Activated T-cell treated with anti-CD3 and anti-CD28 coated beads, Interleukin-2, amount 50 U/mL, for 72 hours (primary cell): ENCODE measurements around the gene NF1. TPM values are rescaled to one million over a fixed set of nuclear protein-coding genes. Genes with fewer than 3 reads are reported as not detected.
"Not testable (repeated sequence)": the region's sequence is repeated elsewhere in the genome, so short reads cannot be mapped to it uniquely, and the experiment has no call there.

Experiments
- ATAC-seq, 2 donors: fragments of 150-1000 bp; cut with Tn5 transposase; replicated peaks in 1 of 2; 2 replicates each; pipeline ENCODE4 v1.10.0; 2021; ENCODE audit warnings: moderate library complexity in 2 of 2, mild to moderate bottlenecking in 1 of 2
- DNase-seq, 2 donors: peaks; one replicate each; pipeline ENCODE4 v3.0.0; 2021 to 2022; ENCODE audit warnings: mixed read lengths in 1 of 2
- H3K27ac Mint-ChIP-seq: one replicate; pipeline ENCODE4 v1.8.0; 2022; ENCODE audit warnings: mild to moderate bottlenecking, moderate library complexity, mixed read lengths
- H3K27me3 Mint-ChIP-seq: one replicate; pipeline ENCODE4 v1.8.0; 2022; ENCODE audit warnings: low read depth, mixed read lengths
- H3K36me3 Mint-ChIP-seq, 2 donors: one replicate each; pipeline ENCODE4 v1.8.0; 2022; ENCODE audit warnings: mixed read lengths in 2 of 2, mild to moderate bottlenecking in 1 of 2; ENCODE audit not compliant: insufficient read depth in 2 of 2
- H3K4me1 Mint-ChIP-seq: one replicate; pipeline ENCODE4 v1.8.0; 2022; ENCODE audit warnings: low read depth, mixed read lengths
- H3K4me3 Mint-ChIP-seq, 2 donors: one replicate each; pipeline ENCODE4 v1.8.0; 2022; ENCODE audit warnings: mild to moderate bottlenecking in 2 of 2, mixed read lengths in 2 of 2, moderate library complexity in 2 of 2
- H3K9me3 Mint-ChIP-seq, 2 donors: one replicate each; pipeline ENCODE4 v1.8.0; 2022; ENCODE audit warnings: mixed read lengths in 2 of 2
- total RNA-seq, 2 donors: library from RNA; stranded (reverse); gene quantifications; one replicate each; pipeline ENCODE4 v1.2.3, GENCODE V29; 2022

NF1 gene
- total RNA-seq, 2 donors from 2014 or later: 26.4 to 26.9 TPM

- Mint-ChIP-seq H3K27me3 (no peaks in the 10 kb centered on the region), H3K36me3 (peaks cover 6 to 8% of the 10 kb centered on the region in 2 donors), H3K4me3 (no peak overlapping the region), H3K27ac (peak overlapping the region; percentile 34), H3K4me1 (no peaks in the 10 kb centered on the region), H3K9me3 (no peaks in the 10 kb centered on the region)
- no peak for DNase-seq
- no peak for ATAC-seq
Measured at GRCh38 chr17:31241116-31241515, 146.3 kb downstream of the NF1 start.

DNA sequence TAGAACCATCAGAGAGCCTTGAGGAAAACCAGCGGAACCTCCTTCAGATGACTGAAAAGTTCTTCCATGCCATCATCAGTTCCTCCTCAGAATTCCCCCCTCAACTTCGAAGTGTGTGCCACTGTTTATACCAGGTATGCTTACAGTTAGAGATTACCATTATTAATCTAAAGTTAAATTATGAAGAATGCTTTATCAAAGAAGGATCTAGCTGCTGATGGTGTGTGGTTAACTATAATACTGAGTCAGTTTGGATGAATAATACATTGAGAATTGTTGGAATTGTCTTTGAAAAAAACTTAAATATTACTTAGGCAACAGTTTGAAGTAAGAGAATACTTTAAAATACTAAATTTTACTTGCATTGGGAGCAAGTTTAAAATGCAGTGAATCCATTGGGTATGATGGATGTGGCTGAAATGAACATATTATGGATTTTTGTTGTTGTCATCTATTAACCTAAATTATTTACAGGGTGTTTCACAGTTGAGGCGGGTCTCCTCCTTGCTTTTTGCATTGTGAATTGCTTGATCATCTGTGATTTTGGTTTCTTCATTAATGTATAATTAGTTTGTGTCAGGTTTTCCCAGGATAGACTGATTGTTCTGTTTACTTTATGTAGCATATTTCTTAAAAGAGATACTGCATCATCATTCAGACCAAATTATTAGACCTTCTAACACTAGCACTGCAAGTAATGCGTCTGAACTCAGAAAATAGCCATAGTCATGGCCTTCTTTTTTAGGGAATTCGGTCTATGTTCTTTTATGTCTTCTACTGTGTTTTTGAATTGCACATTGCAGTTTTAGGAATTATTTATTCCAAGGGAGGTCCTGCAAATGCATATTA lies 154.4 kb downstream of the NF1 start:
- DNase-seq: no peak
- Mint-ChIP-seq H3K27ac (no peak overlapping the region), H3K27me3 (no peaks in the 10 kb centered on the region), H3K9me3 (no peaks in the 10 kb centered on the region), H3K4me1 (no peaks in the 10 kb centered on the region), H3K36me3 (peaks cover 0 to 1% of the 10 kb centered on the region in 2 donors), H3K4me3 (no peak overlapping the region)
- no peak for ATAC-seq

DNA sequence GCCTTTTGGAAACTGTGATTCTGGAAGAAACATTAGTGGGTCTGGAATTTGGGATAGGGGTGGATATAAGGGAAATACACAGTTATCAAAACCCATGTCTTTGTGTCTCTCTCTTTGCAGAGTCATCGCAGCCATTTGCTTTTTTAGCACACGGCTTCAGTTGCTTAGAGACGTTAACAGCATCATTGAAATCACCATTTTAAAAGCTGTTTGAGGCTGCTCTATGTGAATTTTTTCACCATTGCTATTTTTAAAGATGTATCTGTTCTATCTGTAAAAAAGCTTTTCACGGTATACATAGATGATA lies 155.0 kb downstream of the NF1 start:
- Mint-ChIP-seq H3K9me3 (no peaks in the 10 kb centered on the region), H3K36me3 (peaks cover 0 to 1% of the 10 kb centered on the region in 2 donors), H3K27me3 (no peaks in the 10 kb centered on the region), H3K27ac (no peak overlapping the region), H3K4me1 (no peaks in the 10 kb centered on the region), H3K4me3 (no peak overlapping the region)
- DNase-seq (no peak), ATAC-seq (no peak)

GRCh38 chr17:31250229-31250628 lies 155.5 kb downstream of the NF1 start:
- H3K4me3 Mint-ChIP-seq: no peak overlapping the region
- no peak for DNase-seq
- H3K36me3 Mint-ChIP-seq: peaks cover 0 to 1% of the 10 kb centered on the region in 2 donors
- no peaks in the 10 kb centered on the region for H3K9me3 Mint-ChIP-seq
- ATAC-seq: no peak
- no peaks in the 10 kb centered on the region for H3K27me3 Mint-ChIP-seq
- H3K4me1 Mint-ChIP-seq: no peaks in the 10 kb centered on the region
- H3K27ac Mint-ChIP-seq: peak overlapping the region; percentile 69

DNA sequence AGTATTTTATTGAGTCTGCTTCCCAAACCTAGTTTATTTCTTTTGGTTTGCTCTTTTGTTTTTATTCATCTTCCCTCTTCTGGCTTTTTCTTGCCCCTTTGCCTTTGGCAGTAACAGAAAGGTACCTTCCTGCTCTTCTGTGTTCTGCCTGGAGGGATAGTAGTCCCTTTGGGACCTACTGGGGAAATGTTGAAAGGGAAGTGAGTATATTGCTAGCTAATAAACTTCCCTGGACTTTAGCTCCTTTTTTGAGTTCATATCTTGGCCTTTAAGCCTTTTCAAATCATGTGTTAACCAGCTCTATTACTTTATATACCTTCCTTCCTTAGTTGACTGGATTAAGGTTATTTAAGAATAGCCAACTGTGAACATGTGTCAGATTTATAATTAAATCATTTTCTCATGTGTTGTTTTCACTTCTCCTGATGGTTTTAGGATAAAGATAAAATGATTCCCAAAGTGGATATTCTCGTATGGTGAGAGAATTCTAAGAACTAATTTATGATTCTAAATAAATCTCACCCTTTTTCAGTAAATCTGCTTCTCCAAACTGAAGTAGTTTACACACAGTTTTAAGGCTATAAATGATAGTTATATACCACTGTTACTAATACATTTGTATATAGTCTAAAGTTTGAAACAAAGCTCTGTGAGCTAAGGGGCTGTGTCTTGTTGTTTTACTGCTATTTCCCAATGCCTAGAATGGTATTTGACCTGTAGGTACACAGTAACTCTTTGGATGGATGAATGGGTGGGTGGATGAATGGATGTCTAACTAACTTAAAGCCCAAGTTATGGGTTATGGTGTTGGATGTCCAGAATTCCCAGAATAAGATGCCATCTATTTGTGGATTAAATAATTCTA lies 156.6 kb downstream of the NF1 start:
- Mint-ChIP-seq H3K27ac (no peak overlapping the region), H3K9me3 (no peaks in the 10 kb centered on the region), H3K4me1 (no peaks in the 10 kb centered on the region), H3K4me3 (no peak overlapping the region), H3K36me3 (peaks cover 0 to 1% of the 10 kb centered on the region in 2 donors), H3K27me3 (no peaks in the 10 kb centered on the region)
- ATAC-seq (no peak), DNase-seq (no peak)

GRCh38 chr17:31251970-31252328 lies 157.2 kb downstream of the NF1 start:
- Mint-ChIP-seq H3K9me3 (no peaks in the 10 kb centered on the region), H3K4me1 (no peaks in the 10 kb centered on the region), H3K4me3 (no peak overlapping the region), H3K27ac (no peak overlapping the region), H3K36me3 (peaks cover 0 to 1% of the 10 kb centered on the region in 2 donors), H3K27me3 (no peaks in the 10 kb centered on the region)
- no peak for ATAC-seq
- DNase-seq: no peak

GRCh38 chr17:31252741-31253140 lies 158.0 kb downstream of the NF1 start:
- ATAC-seq (no peak), DNase-seq (no peak)
- no peak overlapping the region for H3K4me3 Mint-ChIP-seq
- H3K27me3 Mint-ChIP-seq: no peaks in the 10 kb centered on the region
- no peak overlapping the region for H3K27ac Mint-ChIP-seq
- no peaks in the 10 kb centered on the region for H3K4me1 Mint-ChIP-seq
- H3K9me3 Mint-ChIP-seq: no peaks in the 10 kb centered on the region
- H3K36me3 Mint-ChIP-seq: peaks cover 0 to 1% of the 10 kb centered on the region in 2 donors

DNA sequence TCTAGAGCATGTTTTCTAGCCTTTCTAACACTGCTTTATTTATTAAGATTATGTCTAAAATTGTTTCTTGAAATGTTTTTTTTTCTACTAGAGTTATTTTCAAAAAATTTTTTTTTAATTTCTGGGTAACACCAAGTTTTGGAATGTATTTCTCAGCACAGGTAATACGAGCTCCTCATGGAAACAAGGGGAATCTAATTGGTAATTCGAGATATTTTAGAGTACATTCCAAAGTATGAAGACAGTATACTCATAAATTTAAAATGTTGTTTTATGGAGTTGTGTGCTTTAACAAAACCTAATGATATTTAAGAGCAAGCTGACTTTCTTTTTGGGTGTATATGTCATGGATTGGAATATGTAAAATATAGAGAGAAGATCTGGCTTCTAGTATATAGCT lies 159.9 kb downstream of the NF1 start:
- no peak overlapping the region for H3K4me3 Mint-ChIP-seq
- no peaks in the 10 kb centered on the region for H3K4me1 Mint-ChIP-seq
- ATAC-seq (no peak), DNase-seq (no peak)
- H3K27me3 Mint-ChIP-seq: no peaks in the 10 kb centered on the region
- H3K36me3 Mint-ChIP-seq: peaks cover 0 to 1% of the 10 kb centered on the region in 2 donors
- no peaks in the 10 kb centered on the region for H3K9me3 Mint-ChIP-seq
- no peak overlapping the region for H3K27ac Mint-ChIP-seq

DNA sequence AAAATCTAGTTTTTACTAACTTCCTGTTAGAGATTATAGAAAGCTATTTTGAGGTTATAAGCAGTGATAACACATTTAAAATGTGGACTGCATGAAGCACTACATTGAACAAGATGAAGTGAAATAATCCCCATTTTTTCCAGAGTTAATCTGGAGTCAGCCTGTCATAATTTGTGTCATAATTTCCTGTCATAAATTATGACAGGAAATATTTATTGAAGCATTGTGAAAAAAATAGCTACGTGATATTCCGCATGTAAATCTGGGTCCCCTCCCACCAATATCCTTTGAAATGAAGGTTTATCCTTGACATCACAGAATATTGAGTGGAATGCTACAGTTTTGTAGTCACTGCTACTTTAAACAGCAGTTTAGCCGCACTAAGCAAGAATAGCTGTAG lies 162.2 kb downstream of the NF1 start:
- no peak for ATAC-seq
- Mint-ChIP-seq H3K4me3 (no peak overlapping the region), H3K36me3 (peaks cover 0 to 1% of the 10 kb centered on the region in 2 donors), H3K27ac (no peak overlapping the region), H3K9me3 (no peaks in the 10 kb centered on the region), H3K4me1 (no peaks in the 10 kb centered on the region), H3K27me3 (no peaks in the 10 kb centered on the region)
- DNase-seq: no peak

DNA sequence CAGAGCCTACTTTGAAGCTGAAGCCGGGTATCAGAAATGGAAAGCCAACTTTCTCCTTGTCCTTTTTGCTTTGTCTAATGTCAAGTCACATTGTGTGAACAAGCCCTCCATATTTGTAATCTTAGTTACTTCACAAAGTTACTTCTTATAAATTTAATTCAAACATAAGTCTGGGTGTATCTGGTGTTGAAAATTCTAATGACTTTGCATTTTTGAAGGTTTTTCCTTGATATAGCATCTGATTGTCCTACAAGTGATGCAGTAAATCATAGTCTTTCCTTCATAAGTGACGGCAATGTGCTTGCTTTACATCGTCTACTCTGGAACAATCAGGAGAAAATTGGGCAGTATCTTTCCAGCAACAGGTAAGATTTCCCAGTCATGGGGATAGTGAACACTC lies 165.4 kb downstream of the NF1 start:
- Mint-ChIP-seq H3K27ac (no peak overlapping the region), H3K4me1 (no peaks in the 10 kb centered on the region), H3K4me3 (no peak overlapping the region), H3K9me3 (no peaks in the 10 kb centered on the region), H3K27me3 (no peaks in the 10 kb centered on the region), H3K36me3 (no peaks in the 10 kb centered on the region)
- DNase-seq (no peak), ATAC-seq (no peak)

DNA sequence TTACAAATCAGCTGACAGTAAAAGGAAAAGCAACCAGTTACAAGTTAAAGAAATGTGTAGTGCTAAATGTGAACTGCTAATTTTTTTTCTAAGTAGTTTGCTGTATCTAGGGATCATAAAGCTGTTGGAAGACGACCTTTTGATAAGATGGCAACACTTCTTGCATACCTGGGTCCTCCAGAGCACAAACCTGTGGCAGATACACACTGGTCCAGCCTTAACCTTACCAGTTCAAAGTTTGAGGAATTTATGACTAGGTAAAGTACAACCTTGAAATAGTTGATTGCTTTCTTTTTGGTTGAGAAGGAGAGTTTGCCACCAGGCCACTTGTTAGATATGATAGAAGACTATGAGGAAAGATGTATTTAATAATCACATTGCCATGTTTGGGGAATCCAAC lies 166.8 kb downstream of the NF1 start:
- ATAC-seq (no peak), DNase-seq (no peak)
- Mint-ChIP-seq H3K27me3 (no peaks in the 10 kb centered on the region), H3K9me3 (no peaks in the 10 kb centered on the region), H3K4me1 (no peaks in the 10 kb centered on the region), H3K4me3 (no peak overlapping the region), H3K27ac (no peak overlapping the region), H3K36me3 (peaks cover 1% of the 10 kb centered on the region in 2 donors)

GRCh38 chr17:31262923-31263322 lies 168.1 kb downstream of the NF1 start:
- H3K9me3 Mint-ChIP-seq, DNase-seq, ATAC-seq, H3K4me3 Mint-ChIP-seq, H3K36me3 Mint-ChIP-seq, H3K27ac Mint-ChIP-seq, H3K27me3 Mint-ChIP-seq, H3K4me1 Mint-ChIP-seq: not testable (repeated sequence)

DNA sequence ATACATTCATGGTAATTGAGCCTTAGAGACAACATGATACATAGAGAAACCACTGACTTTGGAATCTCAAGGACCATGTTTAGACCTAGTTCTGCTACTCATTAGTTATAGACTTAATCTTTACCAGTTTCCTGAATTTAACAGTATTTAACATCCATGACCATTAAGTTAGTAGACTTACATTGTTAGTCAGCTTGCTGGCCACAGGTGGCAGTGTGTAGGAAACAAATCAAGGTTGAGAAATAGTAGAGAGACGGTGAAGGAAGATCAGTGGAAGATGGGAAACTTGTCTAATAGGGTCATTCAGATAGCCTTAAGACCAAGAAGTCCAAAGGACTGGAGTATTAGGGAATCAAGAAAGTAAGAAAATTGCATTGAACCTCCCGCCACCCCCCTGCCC lies 171.3 kb downstream of the NF1 start:
- H3K27ac Mint-ChIP-seq: no peak overlapping the region
- DNase-seq (no peak), ATAC-seq (no peak)
- H3K4me1 Mint-ChIP-seq: no peaks in the 10 kb centered on the region
- peaks cover 1 to 4% of the 10 kb centered on the region in 2 donors for H3K36me3 Mint-ChIP-seq
- no peak overlapping the region for H3K4me3 Mint-ChIP-seq
- H3K27me3 Mint-ChIP-seq: no peaks in the 10 kb centered on the region
- no peaks in the 10 kb centered on the region for H3K9me3 Mint-ChIP-seq
